OCI-LY7 (cell line): ENCODE data around the gene YRDC. TPM values are rescaled to one million over a fixed set of nuclear protein-coding genes. Genes with fewer than 3 reads are reported as not detected.

Source experiments
- BruUV-seq: library from RNA; stranded (reverse); fragments of 400-500 nt; replicated peaks from 2 replicates; lab custom pipeline; 2021; lab: Mats Ljungman, UMichigan
- CTCF ChIA-PET: fragments of 300-600 bp; sonication (Branson Sonifier 250); formaldehyde crosslinking; loops from one replicate; lab custom pipeline; 2022; ENCODE audit warnings: antibody characterized with exemption; ENCODE audit not compliant: unreplicated experiment; lab: Charles Lee
- POLR2A ChIA-PET: fragments of 300-600 bp; sonication (Branson Sonifier 250); formaldehyde crosslinking; loops from one replicate; lab custom pipeline; 2022; ENCODE audit warnings: antibody characterized with exemption; lab: Charles Lee
- DNase-seq: peaks from one replicate; pipeline ENCODE4 v3.0.0-alpha.2; 2015; ENCODE audit warnings: low spot score
- H2AFZ ChIP-seq: fragments of 200-600 bp; sonication (generic), shearing (Covaris generic); 2 replicates; pipeline ENCODE4 v1.6.1; 2014; ENCODE audit warnings: mild to moderate bottlenecking, antibody characterized with exemption, low read length, moderate library complexity
- H3K27ac ChIP-seq: fragments of 200-600 bp; sonication (generic); 2 replicates; pipeline ENCODE4 v1.5.1; 2014; ENCODE audit warnings: mixed run types, low read depth, mild to moderate bottlenecking, moderate library complexity, low read length, inconsistent platforms; ENCODE audit not compliant: poor library complexity, severe bottlenecking
- H3K36me3 ChIP-seq: fragments of 200-600 bp; sonication (generic); 2 replicates; pipeline ENCODE4 v1.6.1; 2014; ENCODE audit warnings: mild to moderate bottlenecking, antibody characterized with exemption, low read length, moderate library complexity, mixed read lengths; ENCODE audit not compliant: insufficient read depth
- H3K4me1 ChIP-seq: fragments of 200-600 bp; sonication (generic); 2 replicates; pipeline ENCODE4 v1.5.1; 2014; ENCODE audit warnings: mild to moderate bottlenecking, low read length; ENCODE audit not compliant: insufficient read depth, poor library complexity, severe bottlenecking
- H3K4me2 ChIP-seq: fragments of 200-600 bp; sonication (generic); 2 replicates; pipeline ENCODE4 v1.6.1; 2014; ENCODE audit warnings: mild to moderate bottlenecking, low read length
- H3K4me3 ChIP-seq: fragments of 200-600 bp; sonication (generic); 2 replicates; pipeline ENCODE4 v1.5.1; 2014; ENCODE audit warnings: mild to moderate bottlenecking, low read depth, low read length; ENCODE audit not compliant: poor library complexity, severe bottlenecking
- H3K79me2 ChIP-seq: fragments of 200-600 bp; sonication (generic); 2 replicates; pipeline ENCODE4 v1.6.1; 2016; ENCODE audit warnings: low read depth, mild to moderate bottlenecking, low read length, moderate library complexity, mixed read lengths; ENCODE audit not compliant: insufficient read depth
- H3K9me2 ChIP-seq: fragments of 200-600 bp; sonication (generic); 2 replicates; pipeline ENCODE4 v1.6.1; 2016; ENCODE audit warnings: mild to moderate bottlenecking, low read length, mixed read lengths; ENCODE audit not compliant: insufficient read depth
- H3K9me3 ChIP-seq: fragments of 200-600 bp; sonication (generic); 2 replicates; pipeline ENCODE4 v1.6.1; 2014; ENCODE audit warnings: mild to moderate bottlenecking, mixed run types, low read length, mixed read lengths
- H4K20me1 ChIP-seq: fragments of 200-600 bp; sonication (generic); 2 replicates; pipeline ENCODE4 v1.6.1; 2014; ENCODE audit warnings: mild to moderate bottlenecking, antibody characterized with exemption, low read length, moderate library complexity, mixed read lengths; ENCODE audit not compliant: insufficient read depth
- EZH2phosphoT487 ChIP-seq: fragments of 200-600 bp; sonication (generic); IDR thresholded peaks from 2 replicates; pipeline ENCODE4 v1.6.1; 2018; ENCODE audit warnings: low read depth, borderline replicate concordance, mild to moderate bottlenecking, mixed run types, antibody characterized with exemption, low read length, moderate library complexity, mixed read lengths
- intact Hi-C: fragments of 100-400 bp; cut with micrococcal nuclease; formaldehyde crosslinking; loops from one replicate; pipeline ENCODE4 v1.10.0; 2022; ENCODE audit not compliant: unreplicated experiment
- total RNA-seq, 2 experiments: library from RNA; depleted of rRNA in 1 of 2; stranded (reverse); fragments of >200 nt in 1 of 2; shearing (Covaris generic) in 1 of 2; gene quantifications; 2 replicates each; pipeline ENCODE4 v1.2.3, GENCODE V29; 2014 to 2022
- TF ChIP-seq, protein P1 (sequence below): fragments of 200-600 bp; sonication (generic); conservative IDR thresholded peaks from 2 replicates; pipeline ENCODE4 v1.5.1; 2014; ENCODE audit warnings: mild to moderate bottlenecking, antibody characterized with exemption, low read length, moderate library complexity, mixed read lengths

The YRDC gene
- total RNA-seq, 2 experiments from 2014 or later: 27.6 to 28.0 TPM

DNA sequence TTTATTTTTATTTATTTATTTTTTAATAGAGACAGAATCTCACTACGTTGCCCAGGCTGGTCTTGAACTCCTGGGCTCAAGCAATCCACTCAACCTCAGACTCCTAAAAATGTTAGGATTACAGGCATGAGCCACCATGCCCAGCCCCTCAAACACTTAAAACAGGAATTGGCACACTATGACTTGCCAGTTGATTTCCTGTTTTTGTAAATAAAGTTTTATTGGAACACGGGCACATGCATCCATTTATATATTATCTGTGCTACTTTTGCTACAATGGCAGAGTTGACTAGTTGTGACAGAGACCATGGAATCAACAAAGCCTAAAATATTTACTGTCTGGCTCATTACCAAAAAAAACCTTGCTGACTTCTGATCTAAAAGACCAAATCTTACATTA lies 16.0 kb upstream of the YRDC start:
- Histone ChIP-seq H3K4me3 (no peak overlapping the region), H3K79me2 (no peaks in the 10 kb centered on the region), H3K27ac (no peak overlapping the region), H3K4me2 (no peak overlapping the region), H3K9me2 (no peaks in the 10 kb centered on the region), H4K20me1 (no peaks in the 10 kb centered on the region), H3K9me3 (no peaks in the 10 kb centered on the region), H3K4me1 (peaks cover 5% of the 10 kb centered on the region), H3K36me3 (peaks cover 64% of the 10 kb centered on the region), H2AFZ (no peak overlapping the region)
- no TSS peak for BruUV-seq
- intact Hi-C loops: no loop called here
- TF ChIP-seq, protein P1, sequence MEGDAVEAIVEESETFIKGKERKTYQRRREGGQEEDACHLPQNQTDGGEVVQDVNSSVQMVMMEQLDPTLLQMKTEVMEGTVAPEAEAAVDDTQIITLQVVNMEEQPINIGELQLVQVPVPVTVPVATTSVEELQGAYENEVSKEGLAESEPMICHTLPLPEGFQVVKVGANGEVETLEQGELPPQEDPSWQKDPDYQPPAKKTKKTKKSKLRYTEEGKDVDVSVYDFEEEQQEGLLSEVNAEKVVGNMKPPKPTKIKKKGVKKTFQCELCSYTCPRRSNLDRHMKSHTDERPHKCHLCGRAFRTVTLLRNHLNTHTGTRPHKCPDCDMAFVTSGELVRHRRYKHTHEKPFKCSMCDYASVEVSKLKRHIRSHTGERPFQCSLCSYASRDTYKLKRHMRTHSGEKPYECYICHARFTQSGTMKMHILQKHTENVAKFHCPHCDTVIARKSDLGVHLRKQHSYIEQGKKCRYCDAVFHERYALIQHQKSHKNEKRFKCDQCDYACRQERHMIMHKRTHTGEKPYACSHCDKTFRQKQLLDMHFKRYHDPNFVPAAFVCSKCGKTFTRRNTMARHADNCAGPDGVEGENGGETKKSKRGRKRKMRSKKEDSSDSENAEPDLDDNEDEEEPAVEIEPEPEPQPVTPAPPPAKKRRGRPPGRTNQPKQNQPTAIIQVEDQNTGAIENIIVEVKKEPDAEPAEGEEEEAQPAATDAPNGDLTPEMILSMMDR: no peak
- no peak for TF ChIP-seq EZH2phosphoT487
- ChIA-PET POLR2A (no interaction called here), CTCF (no interaction called here)
- no peak for DNase-seq

DNA sequence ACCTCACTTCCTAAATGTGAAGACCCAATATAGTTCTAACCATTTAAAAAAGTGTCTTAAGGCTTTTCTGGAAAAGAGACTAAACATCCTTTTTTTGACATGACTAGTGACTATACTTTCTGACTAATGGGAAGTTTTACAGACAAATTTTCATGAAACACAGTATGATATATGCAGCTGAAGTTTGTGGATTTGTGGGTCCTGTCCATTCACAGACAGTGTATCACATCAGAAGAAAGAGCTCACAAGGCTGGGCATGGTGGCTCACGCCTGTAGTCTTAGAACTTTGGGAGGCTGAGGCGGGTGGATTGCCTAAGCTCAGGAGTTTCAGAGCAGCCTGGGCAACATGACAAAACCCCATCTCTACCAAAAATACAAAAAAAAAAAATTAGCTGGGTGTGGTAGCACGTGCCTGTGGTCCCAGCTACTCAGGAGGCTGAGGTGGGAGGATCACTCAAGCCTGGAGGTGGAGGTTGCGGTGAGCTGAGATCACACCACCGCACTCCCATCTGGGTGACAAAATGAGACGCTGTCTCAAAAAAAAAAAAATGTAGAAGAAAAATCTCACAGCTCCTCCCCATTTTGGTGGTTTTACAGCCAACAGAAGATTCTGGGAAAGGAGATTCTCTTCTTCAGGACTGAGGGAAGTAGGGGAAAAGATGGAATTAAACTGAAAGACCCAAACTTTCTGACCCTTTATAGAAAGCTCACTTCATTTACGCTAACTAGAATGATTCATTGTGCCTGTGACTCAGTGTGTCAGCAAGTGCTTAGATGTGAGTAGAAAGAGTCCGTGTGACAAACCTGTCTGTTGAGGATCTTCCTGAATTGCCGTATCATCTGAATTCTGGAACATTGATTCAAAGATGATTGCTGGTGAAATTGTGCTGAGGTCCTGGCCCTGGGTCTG lies 15.2 kb upstream of the YRDC start:
- peaks cover 5% of the 10 kb centered on the region for H3K4me1 ChIP-seq
- peaks cover 59% of the 10 kb centered on the region for H3K36me3 ChIP-seq
- ChIA-PET CTCF (no interaction called here), POLR2A (interaction anchor here (0.5 to 0.6 kb wide), 2 partner anchors 221 to 359 kb away, joined by 4 read pairs; no protein-coding TSS in a partner anchor)
- no peak overlapping the region for H2AFZ ChIP-seq
- no peak for TF ChIP-seq EZH2phosphoT487
- TF ChIP-seq, protein P1: no peak
- no peak overlapping the region for H3K4me3 ChIP-seq
- no peaks in the 10 kb centered on the region for H3K79me2 ChIP-seq
- DNase-seq: no peak
- H4K20me1 ChIP-seq: no peaks in the 10 kb centered on the region
- no peak overlapping the region for H3K27ac ChIP-seq
- BruUV-seq: no TSS peak
- no peaks in the 10 kb centered on the region for H3K9me3 ChIP-seq
- no peaks in the 10 kb centered on the region for H3K9me2 ChIP-seq
- intact Hi-C loops: no loop called here
- H3K4me2 ChIP-seq: no peak overlapping the region

DNA sequence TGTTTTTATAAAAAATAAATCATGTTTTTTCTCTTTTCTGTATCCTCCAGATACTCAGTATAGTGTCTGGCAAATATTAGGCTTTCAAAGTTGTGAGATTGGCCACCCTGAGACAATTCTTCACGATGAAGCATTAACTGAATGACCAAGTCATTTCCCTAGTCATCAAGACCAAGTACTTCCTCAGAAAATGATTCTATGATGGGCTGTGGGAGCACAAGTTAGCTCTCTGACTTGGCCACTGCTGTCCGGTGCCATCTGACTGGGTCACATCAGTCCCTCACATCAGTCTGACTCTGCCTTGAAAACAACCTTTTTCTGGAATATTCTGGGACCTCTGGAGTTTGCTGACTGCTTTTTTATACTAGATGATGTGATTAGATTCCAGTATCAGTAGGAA lies 13.5 kb upstream of the YRDC start:
- ChIA-PET POLR2A (no interaction called here), CTCF (interaction anchor here (0.5 kb wide), 1 partner anchor 45 kb away, joined by 4 read pairs; no protein-coding TSS in a partner anchor)
- Histone ChIP-seq H3K9me3 (no peaks in the 10 kb centered on the region), H3K4me2 (no peak overlapping the region), H3K9me2 (no peaks in the 10 kb centered on the region), H2AFZ (no peak overlapping the region), H4K20me1 (no peaks in the 10 kb centered on the region), H3K36me3 (peaks cover 61% of the 10 kb centered on the region), H3K27ac (no peak overlapping the region), H3K4me3 (no peak overlapping the region), H3K4me1 (peaks cover 5% of the 10 kb centered on the region), H3K79me2 (no peaks in the 10 kb centered on the region)
- TF ChIP-seq EZH2phosphoT487: no peak
- TF ChIP-seq, protein P1: no peak
- intact Hi-C loops: no loop called here
- no TSS peak for BruUV-seq
- no peak for DNase-seq
